Measurements from ENCODE around the gene GMNC.
A peak's percentile ranks its signal among the peaks of the same experiment; 100 is the strongest.
"Not testable (repeated sequence)": the region's sequence is repeated elsewhere in the genome, so short reads cannot be mapped to it uniquely, and the experiment has no call there.

Gene GMNC

DNA sequence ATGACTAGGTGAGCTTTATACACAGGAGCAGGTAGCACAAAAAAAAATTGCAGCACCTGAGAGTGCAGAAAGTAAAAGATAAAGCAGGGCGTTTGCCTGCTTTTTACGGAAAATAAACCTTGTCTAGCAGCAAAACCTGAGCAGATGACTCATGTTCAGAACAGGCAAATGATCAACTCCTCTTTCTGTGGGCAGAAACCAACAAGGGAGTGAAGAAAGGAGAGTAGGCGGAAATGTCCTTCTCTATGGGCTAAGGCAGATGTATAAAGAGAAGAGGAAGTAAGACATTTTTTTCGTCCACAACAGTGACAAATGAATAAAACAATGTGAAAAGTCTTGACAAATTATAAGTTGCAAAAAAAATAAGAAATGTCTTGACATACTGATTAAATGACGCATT, 24.5 kb upstream of the GMNC start:
- POLR2A ChIA-PET (ENCODE audit: low non-redundant PET), result no interaction called here
- DNase-seq (ENCODE audit: low spot score), result no peak
- CTCF ChIA-PET, result no interaction called here
- TF ChIP-seq, protein P1, sequence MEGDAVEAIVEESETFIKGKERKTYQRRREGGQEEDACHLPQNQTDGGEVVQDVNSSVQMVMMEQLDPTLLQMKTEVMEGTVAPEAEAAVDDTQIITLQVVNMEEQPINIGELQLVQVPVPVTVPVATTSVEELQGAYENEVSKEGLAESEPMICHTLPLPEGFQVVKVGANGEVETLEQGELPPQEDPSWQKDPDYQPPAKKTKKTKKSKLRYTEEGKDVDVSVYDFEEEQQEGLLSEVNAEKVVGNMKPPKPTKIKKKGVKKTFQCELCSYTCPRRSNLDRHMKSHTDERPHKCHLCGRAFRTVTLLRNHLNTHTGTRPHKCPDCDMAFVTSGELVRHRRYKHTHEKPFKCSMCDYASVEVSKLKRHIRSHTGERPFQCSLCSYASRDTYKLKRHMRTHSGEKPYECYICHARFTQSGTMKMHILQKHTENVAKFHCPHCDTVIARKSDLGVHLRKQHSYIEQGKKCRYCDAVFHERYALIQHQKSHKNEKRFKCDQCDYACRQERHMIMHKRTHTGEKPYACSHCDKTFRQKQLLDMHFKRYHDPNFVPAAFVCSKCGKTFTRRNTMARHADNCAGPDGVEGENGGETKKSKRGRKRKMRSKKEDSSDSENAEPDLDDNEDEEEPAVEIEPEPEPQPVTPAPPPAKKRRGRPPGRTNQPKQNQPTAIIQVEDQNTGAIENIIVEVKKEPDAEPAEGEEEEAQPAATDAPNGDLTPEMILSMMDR (conservative IDR thresholded peaks at IDR 0.05; ENCODE audit: low read depth), result no peak
- H3K27ac ChIP-seq, result no peak overlapping the region

DNA sequence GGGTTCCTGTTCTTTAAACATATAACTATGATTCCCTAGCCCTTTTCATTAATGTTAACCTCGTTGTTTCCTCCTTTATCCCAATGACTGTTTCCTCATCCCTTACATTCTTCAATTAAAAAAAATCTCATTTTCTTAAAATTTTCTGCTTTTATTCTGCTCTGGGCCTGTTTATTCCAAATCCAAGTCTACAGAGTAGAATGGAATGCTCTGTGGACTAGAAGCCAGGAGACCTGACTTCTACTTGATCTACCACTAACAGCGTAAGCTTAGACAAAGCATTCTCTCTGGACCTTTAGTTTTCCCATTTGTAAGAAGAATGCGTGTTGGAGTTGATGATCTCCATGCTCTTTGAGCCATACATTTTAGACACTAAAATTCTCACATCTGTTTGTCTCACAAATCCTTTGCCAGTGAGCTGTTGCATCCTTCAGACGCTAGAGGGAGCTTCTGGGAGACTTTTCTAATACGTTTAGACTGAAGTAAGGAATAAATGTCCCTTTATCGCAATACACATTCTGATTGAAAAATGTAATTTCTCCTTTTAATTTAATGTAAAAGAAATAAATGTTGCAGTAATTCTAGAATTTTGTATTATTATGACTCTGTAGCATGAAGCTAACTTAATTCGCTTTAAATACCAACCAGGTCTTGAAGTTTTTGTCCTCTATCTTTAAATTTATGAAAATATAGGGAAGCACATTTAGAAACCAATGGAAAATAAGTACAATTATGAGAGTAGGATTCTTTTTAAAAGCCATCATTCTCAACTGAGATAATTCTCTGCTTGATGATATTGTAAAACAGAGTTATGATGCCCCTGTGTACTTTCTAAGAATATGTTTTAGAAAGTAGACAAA, 21.7 kb upstream of the GMNC start:
- ChIA-PET CTCF (interaction anchor here (0.6 to 2.7 kb wide), 12 partner anchors 12 to 1345 kb away, joined by 3 to 19 read pairs (median 3); no protein-coding TSS in a partner anchor), POLR2A (ENCODE audit: low non-redundant PET) (no interaction called here)
- peak; percentile 42 for DNase-seq (ENCODE audit: low spot score)
- no peak overlapping the region for H3K27ac ChIP-seq
- TF ChIP-seq, protein P1 (conservative IDR thresholded peaks at IDR 0.05; ENCODE audit: low read depth), result peak; percentile 95

DNA sequence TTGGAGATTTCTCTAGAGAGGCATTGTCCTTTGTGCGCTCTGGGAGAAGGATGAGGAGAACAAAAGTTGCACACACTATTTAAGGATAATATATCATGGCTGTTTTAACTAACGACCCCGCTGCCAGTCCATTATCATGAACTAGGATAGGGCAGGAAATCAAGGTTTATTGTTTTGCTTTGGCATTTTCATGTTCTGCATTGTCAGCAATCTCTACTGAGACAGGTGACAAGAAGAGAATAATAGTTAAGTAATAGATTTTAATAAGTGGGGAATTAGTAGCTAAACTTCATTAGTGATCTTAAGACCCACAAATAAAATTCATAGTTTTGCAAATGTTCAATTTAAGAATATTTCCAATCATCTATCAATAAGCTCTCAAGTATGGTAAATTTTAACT, 20.6 kb upstream of the GMNC start:
- ChIA-PET POLR2A (ENCODE audit: low non-redundant PET) (no interaction called here), CTCF (interaction anchor here (1.1 to 2.7 kb wide), 3 partner anchors 24 to 167 kb away, joined by 3 to 19 read pairs (median 5); no protein-coding TSS in a partner anchor)
- TF ChIP-seq, protein P1 (conservative IDR thresholded peaks at IDR 0.05; ENCODE audit: low read depth), result no peak
- DNase-seq (ENCODE audit: low spot score), result no peak
- H3K27ac ChIP-seq, result no peak overlapping the region

DNA sequence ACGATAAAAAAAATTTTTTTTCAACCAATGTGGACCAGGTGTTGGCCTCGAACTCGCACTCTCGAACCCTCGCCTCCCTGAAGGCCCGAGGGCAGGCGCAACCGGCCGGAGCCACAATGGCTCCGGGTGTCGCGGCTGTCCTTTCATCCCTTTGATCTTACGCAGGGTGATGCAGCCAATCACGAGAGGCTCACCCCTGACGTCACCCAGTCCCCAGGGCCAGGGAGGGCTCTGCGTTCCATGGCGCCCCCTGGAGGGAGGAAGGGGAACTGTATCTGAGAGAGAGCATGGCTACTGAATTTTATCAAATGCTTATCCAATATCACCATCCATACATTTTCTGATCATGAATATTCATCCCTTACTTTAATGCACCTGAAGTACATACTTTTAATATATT, 15.4 kb upstream of the GMNC start:
- ChIA-PET POLR2A (ENCODE audit: low non-redundant PET) (no interaction called here), CTCF (no interaction called here)
- no peak overlapping the region for H3K27ac ChIP-seq
- TF ChIP-seq, protein P1 (conservative IDR thresholded peaks at IDR 0.05; ENCODE audit: low read depth), result peak; percentile 30; the same call in 1 of the 2 replicates
- no peak for DNase-seq (ENCODE audit: low spot score)

DNA sequence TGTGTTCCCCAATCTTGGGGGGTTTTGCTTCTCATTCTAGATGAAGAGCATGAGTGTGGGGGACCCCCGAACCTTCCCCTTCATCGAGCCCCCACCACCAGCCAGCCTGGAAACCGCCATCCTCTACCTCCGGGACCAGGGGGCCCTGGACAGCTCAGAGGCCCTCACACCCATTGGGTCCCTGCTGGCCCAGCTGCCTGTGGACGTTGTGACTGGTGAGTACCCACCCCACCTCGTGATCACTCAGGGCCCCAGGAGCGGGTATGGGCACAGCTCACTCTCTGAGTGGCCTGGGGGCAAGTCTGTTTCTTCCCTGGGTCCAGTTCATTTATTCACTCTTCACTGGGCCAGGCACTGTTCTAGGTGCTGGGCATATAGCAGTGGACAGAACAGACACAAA, 13.9 kb upstream of the GMNC start:
- DNase-seq (ENCODE audit: low spot score); POLR2A ChIA-PET (ENCODE audit: low non-redundant PET); H3K27ac ChIP-seq; CTCF ChIA-PET: not testable (repeated sequence)

DNA sequence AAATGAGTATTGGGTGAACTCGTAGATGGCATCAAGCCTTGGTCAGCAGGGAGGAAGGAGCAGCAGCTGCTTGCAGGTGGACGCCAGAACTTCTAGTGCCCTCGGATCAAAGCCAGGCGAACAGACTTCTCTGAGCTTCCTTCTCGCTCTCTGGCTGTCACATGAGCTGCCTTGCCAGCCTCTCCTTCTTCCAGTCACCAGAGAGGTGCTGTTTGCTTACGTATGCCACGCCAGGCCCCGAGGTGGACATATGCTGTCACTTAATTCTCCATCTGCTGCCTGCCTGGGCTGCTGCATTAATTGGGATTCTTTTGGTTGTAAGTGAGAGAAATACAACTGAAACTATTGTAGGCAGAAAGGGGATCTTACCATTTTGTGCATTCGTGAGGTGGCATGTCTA, 12.6 kb upstream of the GMNC start:
- POLR2A ChIA-PET (ENCODE audit: low non-redundant PET); CTCF ChIA-PET; H3K27ac ChIP-seq; DNase-seq (ENCODE audit: low spot score): not testable (repeated sequence)

DNA sequence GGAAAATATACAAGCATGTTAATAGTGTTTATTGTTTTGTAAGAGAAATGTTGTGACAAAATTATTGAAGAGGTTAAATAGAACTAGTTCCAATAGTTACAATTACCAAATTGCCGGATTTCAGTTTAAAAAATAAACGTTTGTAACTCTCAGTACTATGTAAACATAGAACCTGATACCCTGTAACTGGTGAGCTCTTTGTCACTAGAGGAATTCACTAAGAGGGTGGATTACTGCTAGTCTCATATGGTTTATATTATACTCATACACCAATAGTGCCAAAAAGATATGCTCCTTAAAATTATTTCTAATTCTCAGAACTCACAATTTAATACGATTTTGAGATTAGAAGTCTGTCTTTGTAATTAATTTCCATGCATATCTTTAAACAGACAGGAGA, 7.6 kb upstream of the GMNC start:
- CTCF ChIA-PET, result no interaction called here
- TF ChIP-seq, protein P1 (conservative IDR thresholded peaks at IDR 0.05; ENCODE audit: low read depth), result no peak
- POLR2A ChIA-PET (ENCODE audit: low non-redundant PET), result interaction anchor here (0.6 kb wide), 1 partner anchor 415 kb away, joined by 3 read pairs; no protein-coding TSS in a partner anchor
- H3K27ac ChIP-seq, result no peak overlapping the region
- no peak for DNase-seq (ENCODE audit: low spot score)

All from RWPE1 (cell line).